CMK (cell line): ENCODE results near the gene TSPAN7.

Experiments used
- DNase-seq: peaks from one replicate; pipeline ENCODE4 v3.0.0-alpha.2; 2010; ENCODE audit warnings: low read depth

TSPAN7 gene

GRCh38 chrX:38649221-38649620, 87.9 kb downstream of the TSPAN7 start:
- DNase-seq, result peak; percentile 56

GRCh38 chrX:38649674-38650647, 88.6 kb downstream of the TSPAN7 start:
- peak; percentile 90 for DNase-seq

GRCh38 chrX:38651625-38652601, 90.6 kb downstream of the TSPAN7 start:
- no peak for DNase-seq

GRCh38 chrX:38652934-38653442, 91.6 kb downstream of the TSPAN7 start:
- peak; percentile 88 for DNase-seq

- DNase-seq, result no peak
These were observed 93.0 kb downstream of the TSPAN7 start for GRCh38 chrX:38654302-38654701.

- DNase-seq, result no peak
These were observed 95.1 kb downstream of the TSPAN7 start for GRCh38 chrX:38656350-38656915.

- DNase-seq, result no peak
These were observed 96.2 kb downstream of the TSPAN7 start for GRCh38 chrX:38657562-38657961.

GRCh38 chrX:38660395-38661102, 99.2 kb downstream of the TSPAN7 start:
- DNase-seq, result no peak

GRCh38 chrX:38661103-38661441, 99.7 kb downstream of the TSPAN7 start:
- no peak for DNase-seq

- DNase-seq, result no peak
These were observed 100.2 kb downstream of the TSPAN7 start for GRCh38 chrX:38661561-38661960.

GRCh38 chrX:38662640-38663039, 101.3 kb downstream of the TSPAN7 start:
- no peak for DNase-seq

- no peak for DNase-seq
These were observed 102.9 kb downstream of the TSPAN7 start for GRCh38 chrX:38664285-38664684.

- no peak for DNase-seq
These were observed 105.6 kb downstream of the TSPAN7 start for GRCh38 chrX:38666909-38667308.

GRCh38 chrX:38668771-38669170, 107.4 kb downstream of the TSPAN7 start:
- no peak for DNase-seq

GRCh38 chrX:38669428-38669827, 108.1 kb downstream of the TSPAN7 start:
- no peak for DNase-seq

- no peak for DNase-seq
These were observed 111.3 kb downstream of the TSPAN7 start for GRCh38 chrX:38672646-38673045.

- no peak for DNase-seq
These were observed 114.5 kb downstream of the TSPAN7 start for GRCh38 chrX:38675856-38676255.

GRCh38 chrX:38678183-38678582, 116.8 kb downstream of the TSPAN7 start:
- DNase-seq, result no peak

GRCh38 chrX:38678821-38679220, 117.5 kb downstream of the TSPAN7 start:
- no peak for DNase-seq

GRCh38 chrX:38679695-38680094, 118.4 kb downstream of the TSPAN7 start:
- DNase-seq, result no peak

GRCh38 chrX:38682095-38682494, 120.8 kb downstream of the TSPAN7 start:
- DNase-seq, result no peak
